IMR-90 (cell line): ENCODE data around the gene TXNDC15. TPM values are rescaled to one million over a fixed set of nuclear protein-coding genes. Genes with fewer than 3 reads are reported as not detected.
"Not testable (repeated sequence)": the region's sequence is repeated elsewhere in the genome, so short reads cannot be mapped to it uniquely, and the experiment has no call there.

Source experiments
- ATAC-seq: fragments of 200-7000 bp; cut with Tn5 transposase; 2 replicates; pipeline ENCODE4 v1.9.1; 2020; ENCODE audit warnings: low read depth, mild to moderate bottlenecking, moderate library complexity
- BruUV-seq: library from RNA; stranded (reverse); fragments of 400-500 nt; replicated peaks from 2 replicates; lab custom pipeline; 2021; lab: Mats Ljungman, UMichigan
- CTCF ChIA-PET: fragments of 300-600 bp; formaldehyde crosslinking; extraction: SDS; loops from one replicate; lab custom pipeline; 2021; ENCODE audit warnings: antibody characterized with exemption; lab: Yijun Ruan, JAX
- POLR2A ChIA-PET: fragments of 300-600 bp; sonication (Branson Sonifier 250); formaldehyde crosslinking; loops from one replicate; lab custom pipeline; 2022; ENCODE audit warnings: antibody characterized with exemption; ENCODE audit not compliant: unreplicated experiment; lab: Charles Lee
- DNase-seq: peaks from one replicate; pipeline ENCODE4 v3.0.0; 2013
- H2AFZ ChIP-seq: replicated peaks from 2 replicates; pipeline ENCODE3; 2013; ENCODE audit warnings: low read length, mild to moderate bottlenecking; ENCODE audit not compliant: poor library complexity
- H2AK5ac ChIP-seq: 2 replicates; pipeline ENCODE4 v1.6.1; 2013; ENCODE audit warnings: low read depth, low read length, inconsistent platforms
- H2AK9ac ChIP-seq: replicated peaks from 2 replicates; pipeline ENCODE3; 2013; ENCODE audit warnings: mild to moderate bottlenecking, low read depth, low read length, moderate library complexity; ENCODE audit not compliant: poor library complexity
- H2BK120ac ChIP-seq: 2 replicates; pipeline ENCODE4 v1.6.1; 2013; ENCODE audit warnings: low read depth, low read length, inconsistent platforms
- H2BK15ac ChIP-seq: 3 replicates; pipeline ENCODE4 v1.6.1; 2013; ENCODE audit warnings: low read depth, low read length, inconsistent platforms
- H2BK20ac ChIP-seq: 2 replicates; pipeline ENCODE4 v1.6.1; 2013; ENCODE audit warnings: low read depth, mild to moderate bottlenecking, inconsistent platforms, low read length, moderate library complexity
- H2BK5ac ChIP-seq: 2 replicates; pipeline ENCODE4 v1.6.1; 2013; ENCODE audit warnings: mild to moderate bottlenecking, low read depth, low read length, inconsistent platforms; ENCODE audit not compliant: poor library complexity, severe bottlenecking
- H3K14ac ChIP-seq: replicated peaks from 2 replicates; pipeline ENCODE4 v1.6.1; 2013; ENCODE audit warnings: low read depth, low read length, inconsistent platforms
- H3K18ac ChIP-seq: 2 replicates; pipeline ENCODE4 v1.6.1; 2013; ENCODE audit warnings: low read depth, low read length, control low read depth
- H3K23ac ChIP-seq: 2 replicates; pipeline ENCODE4 v1.6.1; 2013; ENCODE audit warnings: low read depth, low read length, inconsistent platforms
- H3K27ac ChIP-seq: 2 replicates; pipeline ENCODE4 v1.5.1; 2013; ENCODE audit warnings: mild to moderate bottlenecking, control low read depth, low read length; ENCODE audit not compliant: insufficient read depth
- H3K27me3 ChIP-seq: 2 replicates; pipeline ENCODE4 v1.6.1; 2013; ENCODE audit warnings: low read length; ENCODE audit not compliant: control insufficient read depth, insufficient read depth
- H3K36me3 ChIP-seq: 2 replicates; pipeline ENCODE4 v1.6.1; 2013; ENCODE audit warnings: low read length, mixed read lengths; ENCODE audit not compliant: control insufficient read depth, insufficient read depth
- H3K4ac ChIP-seq: 2 replicates; pipeline ENCODE4 v1.6.1; 2013; ENCODE audit warnings: low read depth, low read length, inconsistent platforms
- H3K4me1 ChIP-seq: 2 replicates; pipeline ENCODE4 v1.6.1; 2013; ENCODE audit warnings: low read length, mixed read lengths; ENCODE audit not compliant: control insufficient read depth, insufficient read depth
- H3K4me2 ChIP-seq: 2 replicates; pipeline ENCODE4 v1.6.1; 2013; ENCODE audit warnings: low read depth, mild to moderate bottlenecking, control low read depth, low read length, moderate library complexity
- H3K4me3 ChIP-seq: 2 replicates; pipeline ENCODE4 v1.5.1; 2013; ENCODE audit warnings: low read depth, mild to moderate bottlenecking, control low read depth, low read length, moderate library complexity; ENCODE audit not compliant: insufficient read depth
- H3K56ac ChIP-seq: 2 replicates; pipeline ENCODE4 v1.6.1; 2013; ENCODE audit warnings: low read length, inconsistent platforms; ENCODE audit not compliant: insufficient read depth; ENCODE audit errors: extremely low read depth
- H3K79me1 ChIP-seq, 2 experiments: 2 replicates each; pipeline ENCODE4 v1.6.1; 2013; ENCODE audit warnings: low read length in 2 of 2, inconsistent platforms in 1 of 2, low read depth in 1 of 2
- H3K9ac ChIP-seq: 2 replicates; pipeline ENCODE4 v1.6.1; 2013; ENCODE audit warnings: low read depth, low read length, control low read depth
- H3K9me1 ChIP-seq: 2 replicates; pipeline ENCODE4 v1.6.1; 2013; ENCODE audit warnings: low read length, inconsistent platforms; ENCODE audit not compliant: insufficient read depth
- H3K9me3 ChIP-seq: 2 replicates; pipeline ENCODE4 v1.6.1; 2013; ENCODE audit warnings: low read length; ENCODE audit not compliant: control insufficient read depth, insufficient read depth
- H4K20me1 ChIP-seq: 2 replicates; pipeline ENCODE4 v1.6.1; 2013; ENCODE audit warnings: low read length, inconsistent platforms; ENCODE audit not compliant: insufficient read depth
- H4K5ac ChIP-seq: 2 replicates; pipeline ENCODE4 v1.6.1; 2013; ENCODE audit warnings: mild to moderate bottlenecking, low read depth, low read length, control low read depth
- H4K8ac ChIP-seq, 2 experiments: 2 replicates each; pipeline ENCODE4 v1.6.1; 2013; ENCODE audit warnings: low read depth in 2 of 2, low read length in 2 of 2, control low read depth in 1 of 2, inconsistent platforms in 1 of 2
- H4K91ac ChIP-seq: 2 replicates; pipeline ENCODE4 v1.6.1; 2013; ENCODE audit warnings: low read depth, low read length, inconsistent platforms; ENCODE audit not compliant: insufficient read depth
- WGBS, 2 experiments: methylation state at CpG; one replicate each; pipeline versions ENCODE4 v1.1.5 to v1.1.7; 2013; ENCODE audit warnings: missing lambda C conversion rate in 2 of 2; ENCODE audit not compliant: insufficient read length in 1 of 2; ENCODE audit errors: extremely low coverage in 2 of 2; 5-methylcytosine and 5-hydroxymethylcytosine counted together
- dilution Hi-C: fragments of 300-500 bp; cut with HindIII; formaldehyde crosslinking; loops from one replicate; pipeline ENCODE4 v1.14.3; 2018; ENCODE audit warnings: low sequenced_read_pairs; ENCODE audit not compliant: unreplicated experiment
- in situ Hi-C: fragments of 300-500 bp; cut with MboI; formaldehyde crosslinking; loops from 3 replicates; pipeline ENCODE4 v1.14.3; 2019; ENCODE audit warnings: low sequenced_read_pairs, inconsistent platforms, mixed read lengths
- intact Hi-C: fragments of 100-400 bp; cut with micrococcal nuclease; formaldehyde crosslinking; loops from 2 replicates; pipeline ENCODE4 v1.10.0; 2022
- polyA plus RNA-seq, 3 experiments: library from polyadenylated mRNA; depleted of rRNA; stranded (reverse); fragments of >200 nt; gene quantifications; 2 replicates each; pipeline ENCODE4 v1.2.3, GENCODE V29; 2012; ENCODE audit warnings: low replicate concordance in 1 of 3
- total RNA-seq: library from RNA; depleted of rRNA; stranded (reverse); fragments of >200 nt; gene quantifications from 2 replicates; pipeline ENCODE4 v1.2.3, GENCODE V29; 2012

The TXNDC15 gene
- total and polyA plus RNA-seq, 2 of the 4 experiments (the other 2 are of a cell fraction): 87.0 to 125 TPM

GRCh38 chr5:134856465-134856864 lies 17.7 kb upstream of the TXNDC15 start:
- Histone ChIP-seq H3K79me1 (peaks cover 25 to 42% of the 10 kb centered on the region in 2 experiments), H3K36me3 (peaks cover 40% of the 10 kb centered on the region), H4K20me1 (peaks cover 37% of the 10 kb centered on the region)
- H2BK5ac ChIP-seq, in situ Hi-C loops, H3K23ac ChIP-seq, H3K56ac ChIP-seq, intact Hi-C loops, CTCF ChIA-PET, H4K5ac ChIP-seq, H3K4me3 ChIP-seq, H3K4ac ChIP-seq, H3K14ac ChIP-seq, ATAC-seq, DNase-seq, H2BK15ac ChIP-seq, H3K4me1 ChIP-seq, H4K8ac ChIP-seq, H3K9me3 ChIP-seq, H3K9ac ChIP-seq, H3K27me3 ChIP-seq, H3K27ac ChIP-seq, H2AFZ ChIP-seq, POLR2A ChIA-PET, H2AK9ac ChIP-seq, H3K9me1 ChIP-seq, H2BK120ac ChIP-seq, H2BK20ac ChIP-seq, H3K18ac ChIP-seq, H4K91ac ChIP-seq, H3K4me2 ChIP-seq, BruUV-seq, dilution Hi-C loops, H2AK5ac ChIP-seq: not testable (repeated sequence)
- WGBS, 2 experiments: no CpG with 5 or more reads among the region's 7 CpGs
